Measurements from ENCODE around the gene TPP1. TPM values are rescaled to one million over a fixed set of nuclear protein-coding genes. Genes with fewer than 3 reads are reported as not detected.
A peak's percentile ranks its signal among the peaks of the same experiment; 100 is the strongest.

The TPP1 gene
- total and polyA plus RNA-seq, 9 of the 15 experiments (the other 6 are each of a cell fraction or from before 2014, with no cell fraction given), result 7.5 to 75.8 (median 15.7) TPM

GRCh38 chr11:6619004-6619745, at the start of gene TPP1 (continued):
- TF ChIP-seq AFF1 (IDR thresholded peaks at IDR 0.05; ENCODE audit: low read depth in 1 of 2, partially characterized antibody in 2 of 2), result peak in 1 of 2 experiments; percentile 69
- peak in 1 of 2 experiments; percentile 76; a peak in 2 of 4 replicates for TF ChIP-seq MAZ (CRISPR knock-in tag; conservative IDR thresholded peaks at IDR 0.05 in 1 of 2, IDR thresholded peaks at IDR 0.05 in 1 of 2)
- no peak for TF ChIP-seq TFAM (CRISPR knock-in tag; conservative IDR thresholded peaks at IDR 0.05)
- TF ChIP-seq NFXL1 (CRISPR knock-in tag; IDR thresholded peaks at IDR 0.05), result no peak
- TF ChIP-seq ARHGAP35 (IDR thresholded peaks at IDR 0.05; ENCODE audit: partially characterized antibody), result no peak
- TF ChIP-seq, protein P1, sequence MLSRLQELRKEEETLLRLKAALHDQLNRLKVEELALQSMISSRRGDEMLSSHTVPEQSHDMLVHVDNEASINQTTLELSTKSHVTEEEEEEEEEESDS (CRISPR knock-in tag; IDR thresholded peaks at IDR 0.05), result no peak
- TF ChIP-seq E2F6 (IDR thresholded peaks at IDR 0.05; ENCODE audit: borderline replicate concordance in 1 of 2, extremely low read depth in 1 of 2, insufficient read depth in 1 of 2, insufficient read length in 1 of 2, low read depth in 1 of 2, low read length in 1 of 2, poor library complexity in 1 of 2, severe bottlenecking in 1 of 2), result peak in 1 of 2 experiments; percentile 44
- TF ChIP-seq JUNB (CRISPR knock-in tag; conservative IDR thresholded peaks at IDR 0.05), result no peak
- TF ChIP-seq DNMT1 (IDR thresholded peaks at IDR 0.05), result no peak
- TF ChIP-seq STAT5B (CRISPR knock-in tag; IDR thresholded peaks at IDR 0.05), result no peak
- TF ChIP-seq NR4A1 (CRISPR knock-in tag; IDR thresholded peaks at IDR 0.05), result 0 out of 2 replicates have a peak, but pooled peaks have one; percentile 44
- no peak for TF ChIP-seq NR4A1 (tag; IDR thresholded peaks at IDR 0.05)
- TF ChIP-seq NBN (IDR thresholded peaks at IDR 0.05; ENCODE audit: low read depth), result peak; percentile 47; the same call in 1 of the 2 replicates
- TF ChIP-seq HMG20B (CRISPR knock-in tag; IDR thresholded peaks at IDR 0.05), result no peak
- TF ChIP-seq, protein P2, sequence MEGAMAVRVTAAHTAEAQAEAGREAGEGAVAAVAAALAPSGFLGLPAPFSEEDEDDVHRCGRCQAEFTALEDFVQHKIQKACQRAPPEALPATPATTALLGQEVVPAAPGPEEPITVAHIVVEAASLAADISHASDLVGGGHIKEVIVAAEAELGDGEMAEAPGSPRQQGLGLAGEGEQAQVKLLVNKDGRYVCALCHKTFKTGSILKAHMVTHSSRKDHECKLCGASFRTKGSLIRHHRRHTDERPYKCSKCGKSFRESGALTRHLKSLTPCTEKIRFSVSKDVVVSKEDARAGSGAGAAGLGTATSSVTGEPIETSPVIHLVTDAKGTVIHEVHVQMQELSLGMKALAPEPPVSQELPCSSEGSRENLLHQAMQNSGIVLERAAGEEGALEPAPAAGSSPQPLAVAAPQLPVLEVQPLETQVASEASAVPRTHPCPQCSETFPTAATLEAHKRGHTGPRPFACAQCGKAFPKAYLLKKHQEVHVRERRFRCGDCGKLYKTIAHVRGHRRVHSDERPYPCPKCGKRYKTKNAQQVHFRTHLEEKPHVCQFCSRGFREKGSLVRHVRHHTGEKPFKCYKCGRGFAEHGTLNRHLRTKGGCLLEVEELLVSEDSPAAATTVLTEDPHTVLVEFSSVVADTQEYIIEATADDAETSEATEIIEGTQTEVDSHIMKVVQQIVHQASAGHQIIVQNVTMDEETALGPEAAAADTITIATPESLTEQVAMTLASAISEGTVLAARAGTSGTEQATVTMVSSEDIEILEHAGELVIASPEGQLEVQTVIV (CRISPR knock-in tag; IDR thresholded peaks at IDR 0.05; ENCODE audit: borderline replicate concordance), result no peak
- no peak for TF ChIP-seq HDAC6 (IDR thresholded peaks at IDR 0.05; ENCODE audit: low read depth, low read length)

Measured in K562 (cell line).